ENCODE data around the gene TMPRSS5.

The TMPRSS5 gene

GRCh38 chr11:113728814-113729213, 22.7 kb upstream of the TMPRSS5 start:
- H3K4me3 ChIP-seq (ENCODE audit: low read depth, low read length): no peak overlapping the region

DNA sequence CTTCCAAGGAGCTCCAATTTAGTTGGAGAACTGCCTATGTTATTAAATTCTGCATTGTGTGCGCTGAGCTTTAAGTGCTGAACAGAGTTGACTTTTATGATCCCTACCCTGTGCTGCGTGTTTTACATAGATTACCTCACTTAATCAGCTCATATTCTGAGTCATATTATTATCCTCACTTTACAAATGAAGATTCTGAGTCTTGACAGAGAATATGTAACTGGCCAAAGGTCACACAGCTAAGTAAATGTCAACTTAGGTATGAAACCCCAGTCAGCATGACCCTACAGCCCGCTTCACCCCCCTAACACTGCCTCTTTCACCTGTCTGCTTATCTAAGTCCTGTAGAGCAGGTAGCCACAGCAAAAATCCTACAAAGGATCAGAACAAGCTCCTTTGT, 19.8 kb upstream of the TMPRSS5 start:
- TF ChIP-seq, protein P1, sequence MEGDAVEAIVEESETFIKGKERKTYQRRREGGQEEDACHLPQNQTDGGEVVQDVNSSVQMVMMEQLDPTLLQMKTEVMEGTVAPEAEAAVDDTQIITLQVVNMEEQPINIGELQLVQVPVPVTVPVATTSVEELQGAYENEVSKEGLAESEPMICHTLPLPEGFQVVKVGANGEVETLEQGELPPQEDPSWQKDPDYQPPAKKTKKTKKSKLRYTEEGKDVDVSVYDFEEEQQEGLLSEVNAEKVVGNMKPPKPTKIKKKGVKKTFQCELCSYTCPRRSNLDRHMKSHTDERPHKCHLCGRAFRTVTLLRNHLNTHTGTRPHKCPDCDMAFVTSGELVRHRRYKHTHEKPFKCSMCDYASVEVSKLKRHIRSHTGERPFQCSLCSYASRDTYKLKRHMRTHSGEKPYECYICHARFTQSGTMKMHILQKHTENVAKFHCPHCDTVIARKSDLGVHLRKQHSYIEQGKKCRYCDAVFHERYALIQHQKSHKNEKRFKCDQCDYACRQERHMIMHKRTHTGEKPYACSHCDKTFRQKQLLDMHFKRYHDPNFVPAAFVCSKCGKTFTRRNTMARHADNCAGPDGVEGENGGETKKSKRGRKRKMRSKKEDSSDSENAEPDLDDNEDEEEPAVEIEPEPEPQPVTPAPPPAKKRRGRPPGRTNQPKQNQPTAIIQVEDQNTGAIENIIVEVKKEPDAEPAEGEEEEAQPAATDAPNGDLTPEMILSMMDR (IDR thresholded peaks at IDR 0.05; ENCODE audit: borderline replicate concordance, insufficient read depth, low read depth, low read length): no peak
- no peak overlapping the region for H3K4me3 ChIP-seq (ENCODE audit: low read depth, low read length)

More at GRCh38 chr11:113728814-113729213, 22.7 kb upstream of the TMPRSS5 start:
- TF ChIP-seq, protein P1 (IDR thresholded peaks at IDR 0.05; ENCODE audit: borderline replicate concordance, insufficient read depth, low read depth, low read length): no peak

DNA sequence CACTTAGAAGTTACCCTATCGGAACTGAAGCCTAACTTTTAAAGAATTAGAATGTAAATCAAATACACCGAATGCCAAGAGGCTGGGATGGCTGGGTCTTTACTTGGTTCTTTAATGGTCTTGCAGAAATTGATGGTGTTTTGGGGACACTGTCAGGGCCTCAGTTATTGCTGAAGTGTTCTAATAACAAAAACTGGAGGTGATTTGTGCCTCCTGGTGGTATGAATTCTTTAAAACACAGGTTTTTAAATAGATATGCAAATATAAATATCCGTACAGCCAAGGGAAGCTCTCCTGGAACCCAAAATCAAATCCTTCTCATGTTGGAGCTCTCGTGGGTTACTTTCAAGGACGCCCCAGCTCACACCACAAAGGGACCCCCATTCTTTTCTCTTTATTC, 19.3 kb upstream of the TMPRSS5 start:
- H3K4me3 ChIP-seq (ENCODE audit: low read depth, low read length): no peak overlapping the region
- TF ChIP-seq, protein P1 (IDR thresholded peaks at IDR 0.05; ENCODE audit: borderline replicate concordance, insufficient read depth, low read depth, low read length): no peak

DNA sequence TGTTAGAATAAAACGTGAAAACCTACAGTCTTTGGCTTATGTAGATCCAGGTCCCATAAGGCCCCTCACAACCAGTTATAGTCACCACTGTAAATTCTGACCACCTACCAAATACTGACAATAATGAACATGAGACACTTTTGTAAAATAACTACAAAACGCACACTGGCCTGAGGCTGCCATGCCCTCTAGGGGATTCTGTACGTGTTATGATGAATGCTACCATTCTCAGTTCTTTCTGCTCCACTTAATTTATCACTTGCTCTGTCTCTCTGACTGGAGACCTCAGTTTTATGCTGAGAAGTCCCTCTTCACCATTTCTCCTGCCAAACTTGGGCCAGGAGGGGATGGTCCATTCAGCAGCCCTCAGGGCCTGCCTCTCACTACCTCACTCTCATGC, 18.7 kb upstream of the TMPRSS5 start:
- H3K4me3 ChIP-seq (ENCODE audit: low read depth, low read length): no peak overlapping the region
- TF ChIP-seq, protein P1 (IDR thresholded peaks at IDR 0.05; ENCODE audit: borderline replicate concordance, insufficient read depth, low read depth, low read length): no peak

GRCh38 chr11:113723787-113724186, 17.7 kb upstream of the TMPRSS5 start:
- TF ChIP-seq, protein P1 (IDR thresholded peaks at IDR 0.05; ENCODE audit: borderline replicate concordance, insufficient read depth, low read depth, low read length): no peak
- no peak overlapping the region for H3K4me3 ChIP-seq (ENCODE audit: low read depth, low read length)

- H3K4me3 ChIP-seq (ENCODE audit: low read depth, low read length): no peak overlapping the region
- TF ChIP-seq, protein P1 (IDR thresholded peaks at IDR 0.05; ENCODE audit: borderline replicate concordance, insufficient read depth, low read depth, low read length): no peak
Observed at GRCh38 chr11:113722934-113723333, 16.8 kb upstream of the TMPRSS5 start.

GRCh38 chr11:113722221-113722620, 16.1 kb upstream of the TMPRSS5 start:
- no peak overlapping the region for H3K4me3 ChIP-seq (ENCODE audit: low read depth, low read length)
- TF ChIP-seq, protein P1 (IDR thresholded peaks at IDR 0.05; ENCODE audit: borderline replicate concordance, insufficient read depth, low read depth, low read length): no peak

Data from GM12875 (cell line).